C4-2B (cell line): Measurements from ENCODE around the gene SNX25.

Experiments used
- ZFX ChIP-seq: fragments of 450-650 bp; IDR thresholded peaks from 2 replicates; pipeline ENCODE4 v1.6.1; 2017
- TF ChIP-seq, protein P1 (sequence below): fragments of 450-650 bp; conservative IDR thresholded peaks from 2 replicates; pipeline ENCODE4 v1.5.1; 2017; ENCODE audit warnings: mild to moderate bottlenecking

DNA sequence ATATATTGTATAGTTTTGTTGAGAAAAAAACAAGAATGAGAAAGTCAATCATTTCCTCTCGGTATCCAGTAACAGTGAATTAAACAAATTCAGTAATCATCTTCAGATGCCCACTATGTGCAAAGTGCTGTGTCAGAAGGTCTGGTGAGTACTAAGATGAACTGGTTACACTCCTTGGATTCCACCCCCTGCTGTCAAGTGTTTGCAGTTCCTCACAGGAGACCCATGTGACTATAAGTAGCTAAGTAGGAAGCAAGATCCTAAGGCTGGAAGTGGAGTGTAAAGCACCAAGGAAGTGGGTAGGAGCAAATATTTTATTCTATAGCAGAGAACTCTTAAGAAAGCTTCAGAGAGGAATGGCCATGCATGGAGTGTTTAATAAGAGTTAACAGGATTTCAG is 73.6 kb downstream of the SNX25 start:
- no peak for TF ChIP-seq ZFX
- TF ChIP-seq, protein P1, sequence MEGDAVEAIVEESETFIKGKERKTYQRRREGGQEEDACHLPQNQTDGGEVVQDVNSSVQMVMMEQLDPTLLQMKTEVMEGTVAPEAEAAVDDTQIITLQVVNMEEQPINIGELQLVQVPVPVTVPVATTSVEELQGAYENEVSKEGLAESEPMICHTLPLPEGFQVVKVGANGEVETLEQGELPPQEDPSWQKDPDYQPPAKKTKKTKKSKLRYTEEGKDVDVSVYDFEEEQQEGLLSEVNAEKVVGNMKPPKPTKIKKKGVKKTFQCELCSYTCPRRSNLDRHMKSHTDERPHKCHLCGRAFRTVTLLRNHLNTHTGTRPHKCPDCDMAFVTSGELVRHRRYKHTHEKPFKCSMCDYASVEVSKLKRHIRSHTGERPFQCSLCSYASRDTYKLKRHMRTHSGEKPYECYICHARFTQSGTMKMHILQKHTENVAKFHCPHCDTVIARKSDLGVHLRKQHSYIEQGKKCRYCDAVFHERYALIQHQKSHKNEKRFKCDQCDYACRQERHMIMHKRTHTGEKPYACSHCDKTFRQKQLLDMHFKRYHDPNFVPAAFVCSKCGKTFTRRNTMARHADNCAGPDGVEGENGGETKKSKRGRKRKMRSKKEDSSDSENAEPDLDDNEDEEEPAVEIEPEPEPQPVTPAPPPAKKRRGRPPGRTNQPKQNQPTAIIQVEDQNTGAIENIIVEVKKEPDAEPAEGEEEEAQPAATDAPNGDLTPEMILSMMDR: 0 out of 2 replicates have a peak, but pooled peaks have one; percentile 3
